Smooth muscle cell of bladder (primary cell): ENCODE results near the gene TAF11L14. TPM values are rescaled to one million over a fixed set of nuclear protein-coding genes. Genes with fewer than 3 reads are reported as not detected.

Source experiments
- total RNA-seq: library from RNA; depleted of rRNA; stranded (reverse); fragments of >200 nt; gene quantifications from 2 replicates; pipeline ENCODE4 v1.2.3, GENCODE V29; 2014

The TAF11L14 gene
- total RNA-seq, result not detected in 2 replicates

DNA sequence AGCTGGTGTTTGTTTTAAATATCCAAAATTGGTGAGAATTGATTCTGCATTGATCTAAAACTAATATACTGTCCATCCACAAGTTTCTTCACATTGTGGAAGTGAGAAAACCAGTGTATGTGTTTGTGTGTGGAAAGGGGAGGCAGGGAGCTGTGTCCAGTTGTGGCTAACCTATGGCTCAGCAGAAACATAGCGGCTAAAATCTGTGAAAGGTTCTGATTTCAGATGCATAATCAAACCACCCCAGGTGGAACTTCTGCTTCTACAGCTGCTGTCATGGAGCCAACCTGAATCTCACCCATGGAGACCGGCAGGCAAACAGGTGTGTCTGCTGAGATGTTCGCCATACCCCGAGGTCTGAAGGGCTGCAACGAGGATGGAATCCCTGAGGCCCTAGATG lies at the start of gene TAF11L14:
TSS of gene TAF11L14 (plus strand) at position 301 of the 400 bp plus-strand sequence.

DNA sequence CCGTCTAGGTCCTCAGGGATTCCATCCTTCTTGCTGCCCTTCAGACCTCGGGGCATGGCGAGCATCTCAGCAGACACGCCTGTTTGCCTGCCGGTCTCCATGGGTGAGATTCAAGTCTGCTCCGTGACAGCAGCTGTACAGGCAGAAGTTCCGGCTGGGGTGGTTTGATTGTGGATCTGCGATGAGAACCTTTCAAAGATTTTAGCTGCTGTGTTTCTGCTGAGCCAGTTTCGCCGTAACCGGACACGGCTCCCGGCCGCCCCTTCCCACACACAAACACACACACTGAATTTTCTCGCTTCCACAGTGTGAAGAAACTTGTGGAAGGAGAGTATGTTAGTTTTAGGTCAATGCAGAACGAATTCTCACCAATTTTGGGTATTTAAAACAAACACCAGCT lies 48.6 kb upstream of the TAF11L14 start, which contains the start of gene TAF11L7:
TSS of gene TAF11L7 (minus strand) at position 101 of the 400 bp plus-strand sequence.

DNA sequence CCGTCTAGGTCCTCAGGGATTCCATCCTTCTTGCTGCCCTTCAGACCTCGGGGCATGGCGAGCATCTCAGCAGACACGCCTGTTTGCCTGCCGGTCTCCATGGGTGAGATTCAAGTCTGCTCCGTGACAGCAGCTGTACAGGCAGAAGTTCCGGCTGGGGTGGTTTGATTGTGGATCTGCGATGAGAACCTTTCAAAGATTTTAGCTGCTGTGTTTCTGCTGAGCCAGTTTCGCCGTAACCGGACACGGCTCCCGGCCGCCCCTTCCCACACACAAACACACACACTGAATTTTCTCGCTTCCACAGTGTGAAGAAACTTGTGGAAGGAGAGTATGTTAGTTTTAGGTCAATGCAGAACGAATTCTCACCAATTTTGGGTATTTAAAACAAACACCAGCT lies 43.4 kb upstream of the TAF11L14 start, which contains the start of gene TAF11L8:
TSS of gene TAF11L8 (minus strand) at position 101 of the 400 bp plus-strand sequence.

GRCh38 chr5:17594255-17594654 lies 40.0 kb upstream of the TAF11L14 start, which contains the start of gene TAF11L9:
Gene TAF11L9 (minus strand): TSS chr5:17594394.

DNA sequence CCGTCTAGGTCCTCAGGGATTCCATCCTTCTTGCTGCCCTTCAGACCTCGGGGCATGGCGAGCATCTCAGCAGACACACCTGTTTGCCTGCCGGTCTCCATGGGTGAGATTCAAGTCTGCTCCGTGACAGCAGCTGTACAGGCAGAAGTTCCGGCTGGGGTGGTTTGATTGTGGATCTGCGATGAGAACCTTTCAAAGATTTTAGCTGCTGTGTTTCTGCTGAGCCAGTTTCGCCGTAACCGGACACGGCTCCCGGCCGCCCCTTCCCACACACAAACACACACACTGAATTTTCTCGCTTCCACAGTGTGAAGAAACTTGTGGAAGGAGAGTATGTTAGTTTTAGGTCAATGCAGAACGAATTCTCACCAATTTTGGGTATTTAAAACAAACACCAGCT lies 36.5 kb upstream of the TAF11L14 start, which contains the start of gene TAF11L10:
TSS of gene TAF11L10 (minus strand) at position 101 of the 400 bp plus-strand sequence.

GRCh38 chr5:17603880-17604279 lies 30.4 kb upstream of the TAF11L14 start, which contains the start of gene TAF11L11:
Gene TAF11L11 (plus strand): TSS chr5:17604183.

DNA sequence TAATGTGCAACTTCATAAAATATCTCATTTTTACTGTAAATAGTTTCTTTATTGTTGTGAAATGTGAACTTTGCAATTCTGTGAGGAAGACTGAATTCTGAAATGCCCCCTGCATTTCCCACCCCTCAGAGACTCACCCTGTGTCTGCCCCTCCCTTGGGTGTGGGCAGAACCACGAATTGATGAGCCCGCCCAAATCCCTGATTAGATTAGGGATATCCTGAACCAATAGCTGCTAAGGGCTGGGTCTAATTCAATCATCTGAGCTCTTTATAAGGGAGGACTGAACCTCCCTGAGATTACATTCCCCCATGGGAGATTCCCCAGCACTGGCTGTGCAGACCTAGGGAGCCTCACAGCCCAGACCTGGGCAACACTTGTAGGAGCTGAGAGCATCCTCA lies 24.2 kb upstream of the TAF11L14 start, which contains the start of gene TAF11L12:
TSS of gene TAF11L12 (plus strand) at position 301 of the 400 bp plus-strand sequence.

GRCh38 chr5:17631788-17632187 lies 2.5 kb upstream of the TAF11L14 start, which contains the start of gene TAF11L13:
Gene TAF11L13 (plus strand): TSS chr5:17632088.

Other genes with a start within 250 kb of the TAF11L14 start
- not detected in 2 replicates for gene TAF11L2, start 136.2 kb upstream of the TAF11L14 start, total RNA-seq
- not detected in 2 replicates for gene TAF11L3, start 116.1 kb upstream of the TAF11L14 start, total RNA-seq
- not detected in 2 replicates for gene TAF11L4, start 112.7 kb upstream of the TAF11L14 start, total RNA-seq
- not detected in 2 replicates for gene TAF11L5, start 109.2 kb upstream of the TAF11L14 start, total RNA-seq
- gene TAF11L6, start 105.8 kb upstream of the TAF11L14 start, total RNA-seq, result not detected in 2 replicates
- gene TAF11L7, start 48.7 kb upstream of the TAF11L14 start, total RNA-seq, result not detected in 2 replicates
- not detected in 2 replicates for gene TAF11L8, start 43.5 kb upstream of the TAF11L14 start, total RNA-seq
- not detected in 2 replicates for gene TAF11L9, start 40.1 kb upstream of the TAF11L14 start, total RNA-seq
- not detected in 2 replicates for gene TAF11L10, start 36.6 kb upstream of the TAF11L14 start, total RNA-seq
- 0.14 and 0.18 TPM in 2 replicates for gene TAF11L11, start 30.3 kb upstream of the TAF11L14 start, total RNA-seq
- not detected in 2 replicates for gene TAF11L12, start 24.1 kb upstream of the TAF11L14 start, total RNA-seq
- gene TAF11L13, start 2.4 kb upstream of the TAF11L14 start, total RNA-seq, result not detected in 2 replicates